ENCODE data around the gene DNAJC10.

GRCh38 chr2:182685559-182685958, 30.5 kb upstream of the DNAJC10 start:
- TF ChIP-seq CTCF (IDR thresholded peaks at IDR 0.05; ENCODE audit: low read length) (no peak), EZH2 (IDR thresholded peaks at IDR 0.05; ENCODE audit: borderline replicate concordance, low read length) (no peak)

All from OCI-LY1 (cell line).